PFSK-1 (cell line): ENCODE measurements around the gene PPARGC1A.

ENCODE experiments used
- FOXP2 ChIP-seq: optimal IDR thresholded peaks from 2 replicates; pipeline ENCODE3; 2011; ENCODE audit warnings: borderline replicate concordance, control low read depth, inconsistent platforms; ENCODE audit not compliant: insufficient read depth; ENCODE audit errors: extremely low read length, extremely low read depth
- POLR2AphosphoS5 ChIP-seq: IDR thresholded peaks from 2 replicates; pipeline ENCODE4 v1.6.1; 2012; ENCODE audit warnings: low read depth, mild to moderate bottlenecking, control low read depth, low read length, moderate library complexity
- SIN3A ChIP-seq: IDR thresholded peaks from 2 replicates; pipeline ENCODE4 v1.6.1; 2012; ENCODE audit warnings: mild to moderate bottlenecking, low read length, moderate library complexity, borderline replicate concordance; ENCODE audit not compliant: insufficient read depth
- TAF1 ChIP-seq: IDR thresholded peaks from 2 replicates; pipeline ENCODE4 v1.6.1; 2012; ENCODE audit warnings: low read length, control low read depth, borderline replicate concordance; ENCODE audit not compliant: insufficient read depth
- TF ChIP-seq, protein P1 (sequence below), 2 experiments: IDR thresholded peaks; 2 replicates each; pipeline versions ENCODE4 v1.6.1 to v1.8.0; 2011 to 2012; ENCODE audit warnings: low read depth in 2 of 2, low read length in 2 of 2, control low read depth in 1 of 2, inconsistent platforms in 1 of 2, mild to moderate bottlenecking in 1 of 2, moderate library complexity in 1 of 2; ENCODE audit not compliant: insufficient read depth in 1 of 2

The PPARGC1A gene

DNA sequence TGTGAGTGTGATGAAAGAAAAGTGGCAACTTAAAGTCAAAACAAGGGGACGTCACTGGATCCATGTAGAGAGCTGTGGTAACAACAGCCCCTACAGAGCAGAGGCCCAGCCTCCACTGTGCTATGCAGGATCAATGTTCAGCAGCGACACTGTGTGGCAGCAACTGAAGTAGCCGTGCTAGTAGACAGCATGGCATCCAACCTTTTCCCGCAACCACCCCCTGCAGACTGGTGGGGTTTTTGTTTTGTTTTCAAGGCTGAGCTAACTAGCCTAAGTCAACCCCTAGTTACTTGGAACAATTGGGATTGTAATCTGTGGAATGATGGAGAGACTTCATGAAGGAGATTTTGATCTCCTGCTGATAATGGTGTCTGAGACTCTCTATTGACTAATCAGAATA, 44.4 kb upstream of the PPARGC1A start:
- TF ChIP-seq, protein P1, sequence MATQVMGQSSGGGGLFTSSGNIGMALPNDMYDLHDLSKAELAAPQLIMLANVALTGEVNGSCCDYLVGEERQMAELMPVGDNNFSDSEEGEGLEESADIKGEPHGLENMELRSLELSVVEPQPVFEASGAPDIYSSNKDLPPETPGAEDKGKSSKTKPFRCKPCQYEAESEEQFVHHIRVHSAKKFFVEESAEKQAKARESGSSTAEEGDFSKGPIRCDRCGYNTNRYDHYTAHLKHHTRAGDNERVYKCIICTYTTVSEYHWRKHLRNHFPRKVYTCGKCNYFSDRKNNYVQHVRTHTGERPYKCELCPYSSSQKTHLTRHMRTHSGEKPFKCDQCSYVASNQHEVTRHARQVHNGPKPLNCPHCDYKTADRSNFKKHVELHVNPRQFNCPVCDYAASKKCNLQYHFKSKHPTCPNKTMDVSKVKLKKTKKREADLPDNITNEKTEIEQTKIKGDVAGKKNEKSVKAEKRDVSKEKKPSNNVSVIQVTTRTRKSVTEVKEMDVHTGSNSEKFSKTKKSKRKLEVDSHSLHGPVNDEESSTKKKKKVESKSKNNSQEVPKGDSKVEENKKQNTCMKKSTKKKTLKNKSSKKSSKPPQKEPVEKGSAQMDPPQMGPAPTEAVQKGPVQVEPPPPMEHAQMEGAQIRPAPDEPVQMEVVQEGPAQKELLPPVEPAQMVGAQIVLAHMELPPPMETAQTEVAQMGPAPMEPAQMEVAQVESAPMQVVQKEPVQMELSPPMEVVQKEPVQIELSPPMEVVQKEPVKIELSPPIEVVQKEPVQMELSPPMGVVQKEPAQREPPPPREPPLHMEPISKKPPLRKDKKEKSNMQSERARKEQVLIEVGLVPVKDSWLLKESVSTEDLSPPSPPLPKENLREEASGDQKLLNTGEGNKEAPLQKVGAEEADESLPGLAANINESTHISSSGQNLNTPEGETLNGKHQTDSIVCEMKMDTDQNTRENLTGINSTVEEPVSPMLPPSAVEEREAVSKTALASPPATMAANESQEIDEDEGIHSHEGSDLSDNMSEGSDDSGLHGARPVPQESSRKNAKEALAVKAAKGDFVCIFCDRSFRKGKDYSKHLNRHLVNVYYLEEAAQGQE (IDR thresholded peaks at IDR 0.05; ENCODE audit: insufficient read depth in 1 of 2, low read depth in 2 of 2, low read length in 2 of 2) = no peak
- TF ChIP-seq TAF1 (no peak), POLR2AphosphoS5 (no peak), FOXP2 (no peak), SIN3A (no peak)

DNA sequence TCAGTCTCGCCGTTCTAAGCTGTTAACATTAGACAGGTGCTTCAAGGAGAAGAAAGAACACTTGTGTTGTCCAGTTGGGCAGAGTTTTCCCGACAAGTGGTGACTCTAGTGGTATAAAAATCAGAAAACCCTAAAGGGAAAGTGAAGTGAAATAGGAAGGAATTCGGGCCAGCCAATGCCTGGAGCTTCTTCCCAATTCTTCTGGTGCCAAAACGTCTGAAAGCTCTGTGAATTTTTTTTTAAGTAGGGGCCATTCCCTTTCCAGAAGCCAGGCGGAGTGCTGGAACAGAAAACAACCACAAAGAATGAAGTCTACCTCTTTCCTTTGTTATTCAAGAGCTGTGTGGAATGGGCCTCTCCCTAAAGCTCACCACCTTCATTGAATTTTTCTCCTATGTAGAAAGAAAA, 43.1 kb upstream of the PPARGC1A start:
- TF ChIP-seq TAF1 (no peak), FOXP2 (no peak), SIN3A (no peak), POLR2AphosphoS5 (no peak)
- TF ChIP-seq, protein P1 (IDR thresholded peaks at IDR 0.05; ENCODE audit: insufficient read depth in 1 of 2, low read depth in 2 of 2, low read length in 2 of 2) = no peak

DNA sequence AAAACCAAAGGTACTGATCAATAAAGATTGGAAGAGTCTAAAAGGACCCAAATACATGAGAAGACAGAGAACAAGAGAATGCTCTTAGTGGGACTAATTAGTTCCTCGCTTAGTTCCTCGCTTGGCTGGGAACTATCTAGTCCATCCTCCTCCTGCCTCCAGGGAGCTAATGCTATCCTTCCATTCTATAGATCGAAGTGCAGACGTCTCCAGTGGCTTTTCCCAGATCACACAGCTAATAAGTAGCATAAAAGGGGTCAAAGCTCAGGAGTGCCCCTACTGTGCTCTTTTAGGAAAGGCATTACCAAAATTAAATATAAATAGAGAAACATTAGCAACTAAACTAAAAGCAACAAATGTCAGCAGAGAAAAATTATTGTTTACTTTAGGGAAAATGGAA, 42.3 kb upstream of the PPARGC1A start:
- no peak for TF ChIP-seq TAF1
- TF ChIP-seq POLR2AphosphoS5 = no peak
- TF ChIP-seq, protein P1 (IDR thresholded peaks at IDR 0.05; ENCODE audit: insufficient read depth in 1 of 2, low read depth in 2 of 2, low read length in 2 of 2) = no peak
- no peak for TF ChIP-seq SIN3A

DNA sequence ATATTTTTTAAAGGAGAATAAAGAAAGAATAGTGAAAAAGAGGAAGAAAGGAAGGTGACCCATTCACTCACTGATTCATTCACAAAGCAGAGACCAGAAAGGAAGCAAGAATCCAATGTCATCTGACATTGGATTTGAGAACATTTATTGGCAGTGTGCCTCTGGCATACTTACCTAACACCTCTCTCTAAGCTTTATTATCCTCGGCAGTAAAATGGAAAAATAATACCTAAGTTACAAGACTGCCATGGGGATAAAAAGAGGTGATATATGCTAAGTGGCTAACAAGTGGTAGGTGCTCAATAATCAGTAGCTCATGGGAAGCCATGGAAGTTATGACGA, 41.6 kb upstream of the PPARGC1A start:
- TF ChIP-seq POLR2AphosphoS5 (no peak), SIN3A (no peak), TAF1 (no peak), FOXP2 (no peak)
- TF ChIP-seq, protein P1 (IDR thresholded peaks at IDR 0.05; ENCODE audit: insufficient read depth in 1 of 2, low read depth in 2 of 2, low read length in 2 of 2) = no peak

DNA sequence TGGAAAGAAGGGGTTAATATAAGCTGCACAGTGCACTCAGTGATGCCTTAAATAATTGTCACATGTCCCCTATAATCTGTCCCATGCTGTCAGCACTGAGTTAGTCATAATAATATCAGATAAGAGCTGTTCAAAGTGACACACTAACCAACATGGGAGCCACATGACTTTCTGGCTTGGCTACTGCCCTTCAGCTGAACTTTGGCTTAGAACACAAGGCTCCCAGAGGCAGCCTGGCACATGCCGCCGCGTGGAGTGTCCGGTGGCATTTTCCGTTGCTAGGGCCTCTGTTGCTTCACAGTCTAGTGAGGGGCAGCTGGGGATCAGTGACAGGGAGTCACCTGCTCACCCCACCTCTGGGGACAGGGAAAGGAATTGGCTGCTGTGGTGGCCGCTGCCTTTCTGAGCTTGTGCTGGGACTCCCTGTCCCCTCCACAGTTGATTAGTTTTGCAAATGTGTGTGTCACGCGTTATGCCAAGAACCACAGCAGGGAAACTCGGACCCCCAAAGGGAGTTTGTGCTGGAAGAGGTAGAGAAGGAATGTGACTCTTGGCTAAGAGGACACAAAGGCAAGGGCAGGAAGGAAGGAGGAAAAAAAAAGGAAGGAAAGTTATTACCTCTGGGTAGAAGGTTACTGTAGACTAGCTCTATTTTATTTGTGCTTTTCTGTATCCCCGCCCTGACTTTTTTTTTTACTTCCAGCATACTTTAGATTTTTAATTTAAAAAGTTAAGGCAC, 41.1 kb upstream of the PPARGC1A start:
- TF ChIP-seq, protein P1 (IDR thresholded peaks at IDR 0.05; ENCODE audit: insufficient read depth in 1 of 2, low read depth in 2 of 2, low read length in 2 of 2) = no peak
- TF ChIP-seq TAF1 (no peak), SIN3A (no peak), FOXP2 (no peak), POLR2AphosphoS5 (no peak)
